HG03457 (cell line): ENCODE data around the gene ZNF462.

Experiments
- ATAC-seq: cut with Tn5 transposase; IDR thresholded peaks from one replicate; pipeline ENCODE4 v1.9.1; 2021; ENCODE audit warnings: moderate number of reproducible peaks; ENCODE audit not compliant: unreplicated experiment

ZNF462 gene

DNA sequence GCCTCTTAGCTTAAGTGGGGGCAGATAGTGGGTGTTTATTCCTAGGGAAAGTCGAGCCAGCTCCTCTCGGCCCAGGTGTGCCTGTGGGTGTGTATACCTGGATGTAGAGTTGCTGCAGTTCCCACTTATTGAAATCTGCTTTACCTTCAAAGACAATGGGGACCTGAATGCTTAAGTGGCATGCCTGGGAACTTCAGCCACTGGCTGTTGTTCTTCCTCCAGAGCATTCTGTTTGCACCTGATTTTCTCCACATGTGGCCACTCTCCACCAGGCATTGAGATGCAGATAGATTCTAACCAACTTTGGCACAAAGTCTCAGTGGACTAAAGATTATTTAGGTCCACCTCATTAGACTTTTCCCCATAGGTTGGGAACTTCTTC, 186.8 kb downstream of the ZNF462 start:
- ATAC-seq: no peak

DNA sequence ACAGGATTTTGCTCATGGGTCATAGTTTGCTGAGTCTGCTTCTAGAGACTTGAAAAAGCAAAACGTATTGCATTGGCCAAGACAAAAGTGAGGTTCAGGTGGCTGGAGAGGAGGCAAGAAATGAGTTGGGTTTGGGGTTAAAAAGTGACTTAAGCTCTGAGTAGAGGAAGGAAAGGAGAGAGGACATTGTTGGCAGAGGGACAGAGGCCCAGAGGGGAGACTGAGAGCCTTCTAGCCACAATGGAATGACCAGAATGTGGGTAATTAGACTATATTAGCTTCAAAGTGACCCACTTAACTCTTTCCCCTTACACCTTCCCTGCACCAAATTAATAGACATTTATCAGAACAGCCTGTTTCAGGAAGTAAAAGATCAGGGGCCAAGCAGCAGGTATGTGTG, 188.4 kb downstream of the ZNF462 start:
- ATAC-seq: no peak

DNA sequence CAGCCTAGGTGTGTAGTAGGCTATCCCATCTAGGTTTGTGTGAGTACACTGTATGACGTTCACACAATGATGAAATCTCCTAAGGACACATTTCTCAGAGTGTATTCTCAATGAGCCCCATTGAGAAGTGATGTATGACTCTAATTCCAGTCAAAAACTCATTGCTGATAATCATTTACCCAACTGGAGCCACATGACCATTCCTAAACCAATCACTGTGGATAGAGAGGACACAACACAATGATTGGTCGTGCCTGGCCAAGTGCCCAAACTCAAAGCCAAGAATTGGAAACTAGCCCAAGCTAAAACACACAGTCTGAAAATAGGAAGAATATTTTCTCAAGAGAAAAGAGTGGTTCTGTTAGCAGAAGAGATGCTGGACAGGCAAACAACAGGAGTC, 191.2 kb downstream of the ZNF462 start:
- no peak for ATAC-seq

DNA sequence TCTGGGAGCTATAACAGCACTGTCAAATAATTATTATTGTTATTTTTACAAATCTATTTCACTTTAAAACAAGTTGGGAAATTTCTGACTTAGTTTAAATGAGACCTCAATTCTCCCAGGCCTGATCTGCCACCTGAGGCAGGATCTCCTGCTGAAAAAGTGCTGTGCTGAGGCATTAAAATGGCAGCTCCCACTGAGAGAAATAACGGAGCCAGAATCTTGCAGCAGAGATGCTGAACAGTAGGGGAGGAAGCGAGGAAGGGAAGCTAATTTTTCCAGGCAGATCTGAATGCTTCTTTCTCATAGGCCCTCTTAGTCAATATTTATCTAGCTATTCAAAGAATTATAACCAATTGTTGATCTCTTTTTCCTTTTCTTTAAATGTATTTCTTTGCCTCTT, 196.3 kb downstream of the ZNF462 start:
- no peak for ATAC-seq

DNA sequence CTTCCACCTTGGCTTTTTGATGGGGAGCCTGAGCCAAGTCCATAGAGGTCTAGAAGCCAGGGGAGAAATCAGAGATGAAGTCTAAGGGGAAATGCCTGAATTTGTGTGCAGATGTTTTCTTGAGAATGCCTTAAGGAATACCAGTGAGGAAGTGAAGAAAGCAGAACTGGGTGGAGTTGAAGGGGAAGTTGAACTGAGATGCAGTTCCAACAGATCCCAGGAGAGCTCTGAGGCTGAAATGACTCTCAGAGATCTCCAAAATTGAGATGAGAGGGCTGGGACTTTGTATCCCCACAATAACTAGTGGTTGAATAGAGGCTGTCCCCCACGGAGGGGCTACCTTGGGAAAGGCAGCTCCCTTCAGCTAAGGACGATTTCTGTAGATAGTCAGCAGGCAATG, 197.1 kb downstream of the ZNF462 start:
- ATAC-seq: no peak
